Spleen (tissue), 11 donors: Measurements from ENCODE around the gene IGF2BP1. TPM values are rescaled to one million over a fixed set of nuclear protein-coding genes. Genes with fewer than 3 reads are reported as not detected.
"Not testable (repeated sequence)": the region's sequence is repeated elsewhere in the genome, so short reads cannot be mapped to it uniquely, and the experiment has no call there.

Source experiments
- DNase-seq: peaks from one replicate; pipeline ENCODE4 v3.0.0-alpha.2; 2020
- H3K27ac ChIP-seq, 8 donors: fragments of 200-600 bp; sonication (generic) in 7 of 8; 1 replicate in 4 of 8; 2 replicates in 4 of 8; pipeline versions ENCODE4 v1.5.0 to v1.8.0; 2016 to 2021; ENCODE audit warnings: inconsistent platforms in 4 of 8, mild to moderate bottlenecking in 4 of 8, moderate library complexity in 1 of 8
- H3K27me3 ChIP-seq, 7 donors: fragments of 200-600 bp; sonication (generic) in 6 of 7; replicated peaks in 1 of 7; 1 replicate in 4 of 7; 2 replicates in 3 of 7; pipeline versions ENCODE4 v1.5.0 to v1.8.0; 2016 to 2021; ENCODE audit warnings: inconsistent platforms in 3 of 7, mild to moderate bottlenecking in 1 of 7
- H3K36me3 ChIP-seq, 6 donors: fragments of 200-600 bp; sonication (generic) in 5 of 6; 1 replicate in 4 of 6; 2 replicates in 2 of 6; pipeline versions ENCODE4 v1.5.0 to v1.8.0; 2016 to 2021; ENCODE audit warnings: inconsistent platforms in 2 of 6
- H3K4me1 ChIP-seq, 6 donors: fragments of 200-600 bp; sonication (generic) in 5 of 6; 1 replicate in 3 of 6; 2 replicates in 3 of 6; pipeline versions ENCODE4 v1.5.0 to v1.8.0; 2016 to 2021; ENCODE audit warnings: inconsistent platforms in 3 of 6
- H3K4me3 ChIP-seq, 8 donors: fragments of 200-600 bp; sonication (generic) in 7 of 8; 1 replicate in 4 of 8; 2 replicates in 4 of 8; pipeline versions ENCODE4 v1.5.0 to v1.8.0; 2016 to 2021; ENCODE audit warnings: inconsistent platforms in 4 of 8, mild to moderate bottlenecking in 4 of 8, moderate library complexity in 2 of 8
- H3K9me3 ChIP-seq, 8 donors: fragments of 200-600 bp; sonication (generic) in 7 of 8; 1 replicate in 4 of 8; 2 replicates in 4 of 8; pipeline versions ENCODE4 v1.5.0 to v1.8.0; 2016 to 2021; ENCODE audit warnings: inconsistent platforms in 4 of 8
- CTCF ChIP-seq, 11 experiments: fragments of 200-600 bp in 7 of 11; fragments of 450-650 bp in 4 of 11; sonication (generic) in 4 of 11; IDR thresholded peaks in 8 of 11; conservative IDR thresholded peaks in 3 of 11; 1 replicate in 7 of 11; 2 replicates in 4 of 11; pipeline versions ENCODE4 v1.4.0 to v1.8.0; 2016 to 2021; ENCODE audit warnings: antibody characterized with exemption in 11 of 11, inconsistent platforms in 4 of 11, mild to moderate bottlenecking in 1 of 11
- POLR2A ChIP-seq, 3 donors: fragments of 450-650 bp; IDR thresholded peaks; one replicate each; pipeline ENCODE4 v1.5.1; 2017; ENCODE audit warnings: antibody characterized with exemption in 3 of 3, mild to moderate bottlenecking in 1 of 3
- POLR2AphosphoS5 ChIP-seq, 3 donors: sonication (generic); formaldehyde crosslinking; IDR thresholded peaks; one replicate each; pipeline ENCODE4 v1.5.1; 2017; ENCODE audit warnings: antibody characterized with exemption in 3 of 3
- WGBS, 5 donors: extraction: QIAGEN DNeasy Blood & Tissue Kit in 3 of 5; methylation state at CpG; one replicate each; pipeline versions ENCODE4 v1.1.5 to v1.1.7; 2013 to 2018; 5-methylcytosine and 5-hydroxymethylcytosine counted together
- intact Hi-C: fragments of 100-400 bp; cut with DNase I; formaldehyde crosslinking; loops from one replicate; pipeline ENCODE4 v1.15.0; 2023; ENCODE audit warnings: low total_unique reads
- polyA plus RNA-seq, 3 donors: library from polyadenylated mRNA; stranded (reverse); fragments of 200-250 nt; gene quantifications; one replicate each; pipeline ENCODE4 v1.2.1, GENCODE V29; 2013
- total RNA-seq, 7 donors: library from RNA; depleted of rRNA in 3 of 7; stranded (reverse); fragments of >200 nt in 3 of 7; fragmentation: NEBNext Ultra II Directional in 4 of 7; extraction: Animal tissue kit (Norgen Biotek cat#: 25700) in 4 of 7; gene quantifications; one replicate each; pipeline versions ENCODE4 v1.1.0 to v1.2.1, GENCODE V29; 2016 to 2021
- donor health status: healthy with polysubstance abuse.
- donor health status: DM: no; HTN: no; CAD: no; lungs with moderate emphysema.
- donor health status: DM: no; HTN: no; CAD: no.
- donor health status: Bipolar disorder and iron deficiency.
- donor health status: healthy.
- donor health status: DM: no; HTN: no; CAD: no.
- donor health status: DM: yes; HTN: yes; CAD: no.

The IGF2BP1 gene
- total and polyA plus RNA-seq, 10 donors = 0.17 TPM; not detected in 9

- DNase-seq = no peak
These were observed 24.0 kb downstream of the IGF2BP1 start for GRCh38 chr17:49021095-49021767.

DNA sequence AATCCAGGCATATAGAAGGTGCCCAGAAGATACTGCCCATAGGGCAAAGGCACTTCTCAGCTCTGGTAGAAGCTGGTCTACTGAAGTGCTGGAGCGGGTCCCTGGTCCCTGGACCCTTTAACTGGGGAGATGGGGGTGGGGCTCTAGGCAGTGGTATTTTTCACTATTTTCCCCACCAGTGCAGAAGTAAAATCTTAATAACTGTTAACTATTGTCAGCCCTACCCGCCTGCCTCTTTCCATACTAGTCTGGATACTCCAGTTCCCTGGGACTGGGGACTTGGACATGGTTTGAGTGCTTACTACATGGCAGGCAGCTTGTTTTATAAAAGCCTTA, 24.6 kb downstream of the IGF2BP1 start:
- no peaks in the 10 kb centered on the region for H3K9me3 ChIP-seq
- TF ChIP-seq CTCF (IDR thresholded peaks at IDR 0.05 in 8 of 11, conservative IDR thresholded peaks at IDR 0.05 in 3 of 11) (no peak), POLR2A (IDR thresholded peaks at IDR 0.05) (no peak), POLR2AphosphoS5 (IDR thresholded peaks at IDR 0.05) (no peak)
- WGBS, 5 donors = 85 to 100% (median 91%) methylated on average over 1 to 2 of the region's 2 CpGs
- no peak for DNase-seq
- no peaks in the 10 kb centered on the region for H3K4me1 ChIP-seq
- no peak overlapping the region for H3K4me3 ChIP-seq
- peaks cover 0 to 43% (median 11%) of the 10 kb centered on the region in 7 donors for H3K27me3 ChIP-seq
- no peaks in the 10 kb centered on the region for H3K36me3 ChIP-seq
- no peak overlapping the region for H3K27ac ChIP-seq
- intact Hi-C loops = no loop called here

More at GRCh38 chr17:49021095-49021767, 24.0 kb downstream of the IGF2BP1 start:
- Histone ChIP-seq H3K4me3 (no peak overlapping the region), H3K36me3 (no peaks in the 10 kb centered on the region), H3K4me1 (no peaks in the 10 kb centered on the region), H3K9me3 (no peaks in the 10 kb centered on the region), H3K27me3 (peaks cover 0 to 48% (median 14%) of the 10 kb centered on the region in 7 donors), H3K27ac (no peak overlapping the region)
- intact Hi-C loops = no loop called here
- 65 to 83% (median 71%) methylated on average over 5 of the region's 5 CpGs for WGBS, 5 donors
- TF ChIP-seq CTCF (IDR thresholded peaks at IDR 0.05 in 8 of 11, conservative IDR thresholded peaks at IDR 0.05 in 3 of 11) (no peak), POLR2AphosphoS5 (IDR thresholded peaks at IDR 0.05) (no peak), POLR2A (IDR thresholded peaks at IDR 0.05) (no peak)

GRCh38 chr17:49022391-49022941, 25.3 kb downstream of the IGF2BP1 start:
- TF ChIP-seq POLR2A (IDR thresholded peaks at IDR 0.05) (no peak), POLR2AphosphoS5 (IDR thresholded peaks at IDR 0.05) (no peak), CTCF (IDR thresholded peaks at IDR 0.05 in 8 of 11, conservative IDR thresholded peaks at IDR 0.05 in 3 of 11) (no peak)
- intact Hi-C loops = no loop called here
- Histone ChIP-seq H3K4me1 (no peaks in the 10 kb centered on the region), H3K9me3 (no peaks in the 10 kb centered on the region), H3K27ac (no peak overlapping the region), H3K36me3 (no peaks in the 10 kb centered on the region), H3K27me3 (peaks cover 0 to 36% (median 11%) of the 10 kb centered on the region in 7 donors), H3K4me3 (no peak overlapping the region)
- no peak for DNase-seq
- 64 to 83% (median 77%) methylated on average over 6 of the region's 6 CpGs for WGBS, 5 donors

- no peaks in the 10 kb centered on the region for H3K4me1 ChIP-seq
These were observed 27.3 kb downstream of the IGF2BP1 start for GRCh38 chr17:49024523-49024922.

GRCh38 chr17:49026447-49026846, 29.3 kb downstream of the IGF2BP1 start:
- H3K27me3 ChIP-seq = peaks cover 0 to 20% (median 0%) of the 10 kb centered on the region in 7 donors
- DNase-seq, H3K9me3 ChIP-seq, H3K27ac ChIP-seq, H3K36me3 ChIP-seq, H3K4me1 ChIP-seq, H3K4me3 ChIP-seq, intact Hi-C loops: not testable (repeated sequence)
- WGBS, 5 donors = 56 to 80% (median 67%) methylated on average over 4 of the region's 4 CpGs

More at GRCh38 chr17:49024523-49024922, 27.3 kb downstream of the IGF2BP1 start:
- Histone ChIP-seq H3K27me3 (peaks cover 0 to 20% (median 4%) of the 10 kb centered on the region in 7 donors), H3K4me3 (no peak overlapping the region), H3K36me3 (no peaks in the 10 kb centered on the region), H3K27ac (no peak overlapping the region), H3K9me3 (no peaks in the 10 kb centered on the region)
- no peak for DNase-seq
- intact Hi-C loops = no loop called here
- 63 to 82% (median 73%) methylated on average over 3 of the region's 3 CpGs for WGBS, 5 donors
- TF ChIP-seq CTCF (IDR thresholded peaks at IDR 0.05 in 8 of 11, conservative IDR thresholded peaks at IDR 0.05 in 3 of 11) (no peak), POLR2A (IDR thresholded peaks at IDR 0.05) (no peak), POLR2AphosphoS5 (IDR thresholded peaks at IDR 0.05) (no peak)
